Measurements from ENCODE around the gene RNF39.

DNA sequence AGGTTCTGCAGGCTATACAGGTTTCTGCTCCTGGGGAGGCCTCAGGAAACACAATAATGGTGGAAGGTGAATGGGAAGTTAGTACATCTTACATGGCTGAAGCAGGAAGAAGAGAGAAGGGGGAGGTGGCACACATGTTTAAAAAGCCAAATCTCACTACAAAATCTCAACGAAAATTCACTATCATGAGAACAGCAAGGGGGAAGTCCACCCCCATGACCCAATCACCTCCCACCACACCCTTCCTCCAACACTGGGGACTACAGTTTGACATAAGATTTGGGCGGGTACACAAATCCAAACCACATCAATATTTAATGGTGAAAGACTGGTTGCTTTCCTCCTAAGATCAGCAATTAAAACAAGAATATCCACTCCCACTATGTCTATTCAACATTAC is 28.3 kb downstream of the RNF39 start:
- TF ChIP-seq POLR2A (IDR thresholded peaks at IDR 0.05): no peak
- TF ChIP-seq, protein P1, sequence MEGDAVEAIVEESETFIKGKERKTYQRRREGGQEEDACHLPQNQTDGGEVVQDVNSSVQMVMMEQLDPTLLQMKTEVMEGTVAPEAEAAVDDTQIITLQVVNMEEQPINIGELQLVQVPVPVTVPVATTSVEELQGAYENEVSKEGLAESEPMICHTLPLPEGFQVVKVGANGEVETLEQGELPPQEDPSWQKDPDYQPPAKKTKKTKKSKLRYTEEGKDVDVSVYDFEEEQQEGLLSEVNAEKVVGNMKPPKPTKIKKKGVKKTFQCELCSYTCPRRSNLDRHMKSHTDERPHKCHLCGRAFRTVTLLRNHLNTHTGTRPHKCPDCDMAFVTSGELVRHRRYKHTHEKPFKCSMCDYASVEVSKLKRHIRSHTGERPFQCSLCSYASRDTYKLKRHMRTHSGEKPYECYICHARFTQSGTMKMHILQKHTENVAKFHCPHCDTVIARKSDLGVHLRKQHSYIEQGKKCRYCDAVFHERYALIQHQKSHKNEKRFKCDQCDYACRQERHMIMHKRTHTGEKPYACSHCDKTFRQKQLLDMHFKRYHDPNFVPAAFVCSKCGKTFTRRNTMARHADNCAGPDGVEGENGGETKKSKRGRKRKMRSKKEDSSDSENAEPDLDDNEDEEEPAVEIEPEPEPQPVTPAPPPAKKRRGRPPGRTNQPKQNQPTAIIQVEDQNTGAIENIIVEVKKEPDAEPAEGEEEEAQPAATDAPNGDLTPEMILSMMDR (IDR thresholded peaks at IDR 0.05): no peak
